Stimulated activated CD4-positive, alpha-beta T cell treated with anti-CD3 and anti-CD28 coated beads, Interleukin-12 subunit alpha, Interleukin-12 subunit beta, amount 100 ng/mL, for 4 hours (primary cell): ENCODE measurements around the gene PPFIA2.

Source experiments
- DNase-seq: peaks from one replicate; pipeline ENCODE4 v3.0.0-alpha.2; 2020

PPFIA2 gene

GRCh38 chr12:81333812-81334211 lies 425.3 kb downstream of the PPFIA2 start:
- no peak for DNase-seq

DNA sequence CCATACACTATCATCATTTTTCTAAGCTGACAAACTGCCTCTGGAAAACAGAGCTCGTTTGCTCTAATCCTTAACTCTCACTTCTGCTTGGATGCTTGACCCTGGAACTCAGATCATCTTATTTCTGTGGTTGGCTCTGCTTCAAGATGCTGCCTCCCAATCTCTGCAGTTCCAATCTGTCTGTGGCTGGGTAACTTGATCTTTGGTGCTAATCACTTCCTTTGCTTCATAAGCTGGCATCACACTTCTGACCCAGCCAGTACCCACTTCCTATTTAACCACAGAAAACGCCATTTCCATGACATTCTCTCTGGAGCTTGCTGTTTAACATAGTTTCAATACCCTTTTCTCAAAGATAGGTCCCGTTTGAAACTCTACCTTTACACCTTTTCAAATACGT lies 427.1 kb downstream of the PPFIA2 start:
- DNase-seq, result no peak

DNA sequence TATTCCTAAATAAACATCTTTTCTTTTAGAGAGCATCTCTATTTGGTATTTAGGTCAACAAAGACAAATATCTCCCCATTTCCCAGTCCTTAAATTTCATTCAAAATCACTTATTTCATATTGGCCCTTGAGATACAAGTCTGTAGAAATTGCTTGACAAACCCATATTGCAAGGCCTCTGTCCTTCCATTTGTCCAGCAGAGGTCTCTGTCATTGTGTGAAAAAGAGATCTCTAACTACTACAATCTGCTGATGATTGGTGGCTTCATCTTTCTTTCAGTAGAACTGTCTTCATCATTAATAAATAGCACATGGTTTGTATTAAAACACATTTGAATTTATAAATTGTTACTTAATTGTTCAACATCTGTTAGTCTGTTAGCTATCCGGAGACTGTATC lies 428.7 kb downstream of the PPFIA2 start:
- DNase-seq, result no peak

GRCh38 chr12:81329085-81329484 lies 430.1 kb downstream of the PPFIA2 start:
- no peak for DNase-seq

- no peak for DNase-seq
Measured at GRCh38 chr12:81327425-81327824, 431.7 kb downstream of the PPFIA2 start.

GRCh38 chr12:81325086-81325485 lies 434.1 kb downstream of the PPFIA2 start:
- no peak for DNase-seq

DNA sequence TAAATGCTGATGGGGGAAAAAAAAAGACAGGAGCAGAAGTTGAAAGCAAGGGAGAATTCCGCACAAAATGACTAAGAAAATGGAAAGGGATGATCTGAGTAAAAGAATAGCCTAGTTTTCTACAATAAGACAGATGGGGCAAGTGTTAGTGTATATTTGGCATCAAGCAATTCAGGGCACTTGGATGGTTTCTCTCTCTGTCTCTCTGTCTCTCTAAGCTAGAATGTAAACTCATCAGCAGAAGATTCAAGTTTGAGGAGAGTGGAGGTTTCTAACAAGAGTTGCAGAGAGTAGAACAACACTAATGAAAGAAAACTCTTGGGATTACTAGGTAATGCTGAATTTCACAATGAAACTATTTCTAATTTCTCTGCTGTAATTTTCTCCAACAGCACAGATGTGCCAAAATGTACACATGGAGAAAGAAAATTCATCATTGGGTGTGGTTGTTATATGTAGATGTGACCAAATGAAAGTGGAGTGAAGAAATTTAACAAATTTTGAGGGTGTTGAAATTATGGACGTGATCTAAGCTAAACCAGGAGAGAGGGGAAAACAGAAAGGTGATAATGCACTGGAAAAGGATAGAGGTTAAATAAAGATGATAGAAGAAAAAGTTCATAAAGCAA lies 444.1 kb downstream of the PPFIA2 start:
- DNase-seq, result no peak

DNA sequence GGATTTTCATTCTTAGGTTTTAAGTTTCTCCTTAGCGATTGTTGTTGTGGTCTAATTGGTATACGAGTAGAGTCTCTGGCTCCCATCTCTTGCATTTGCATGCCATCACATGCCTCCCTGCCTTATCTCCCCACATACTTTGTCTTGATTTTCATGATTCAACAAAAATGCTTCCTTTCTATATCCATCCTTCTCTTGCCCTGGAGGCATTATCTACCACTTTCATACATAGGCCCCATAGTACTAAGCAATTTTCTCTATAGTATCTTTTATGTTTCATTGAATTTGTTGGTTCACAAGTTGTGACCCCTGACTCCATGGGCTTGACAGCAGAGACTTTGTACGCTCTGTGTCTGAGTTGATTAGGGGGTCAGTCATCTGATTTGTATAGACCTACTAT lies 455.2 kb downstream of the PPFIA2 start:
- no peak for DNase-seq

GRCh38 chr12:81300454-81300853 lies 458.7 kb downstream of the PPFIA2 start:
- no peak for DNase-seq

DNA sequence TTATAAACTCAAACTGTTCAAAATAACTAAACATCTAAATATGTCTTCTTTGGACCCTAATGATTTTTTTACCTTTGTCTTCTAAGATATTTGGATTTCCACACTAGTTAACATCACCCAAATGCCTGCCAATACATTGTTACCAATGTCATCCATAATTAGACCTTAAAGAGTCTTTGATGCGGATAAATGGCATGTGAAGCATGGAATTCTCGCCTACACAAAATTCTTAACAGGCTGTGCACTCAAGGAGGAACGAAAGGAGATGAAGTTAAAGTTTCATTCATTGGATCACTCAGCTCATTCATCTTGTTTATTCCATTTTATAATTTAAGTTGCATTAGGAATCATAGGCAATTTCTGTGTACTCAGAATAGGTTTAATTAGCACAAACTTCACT lies 461.5 kb downstream of the PPFIA2 start:
- DNase-seq, result no peak

DNA sequence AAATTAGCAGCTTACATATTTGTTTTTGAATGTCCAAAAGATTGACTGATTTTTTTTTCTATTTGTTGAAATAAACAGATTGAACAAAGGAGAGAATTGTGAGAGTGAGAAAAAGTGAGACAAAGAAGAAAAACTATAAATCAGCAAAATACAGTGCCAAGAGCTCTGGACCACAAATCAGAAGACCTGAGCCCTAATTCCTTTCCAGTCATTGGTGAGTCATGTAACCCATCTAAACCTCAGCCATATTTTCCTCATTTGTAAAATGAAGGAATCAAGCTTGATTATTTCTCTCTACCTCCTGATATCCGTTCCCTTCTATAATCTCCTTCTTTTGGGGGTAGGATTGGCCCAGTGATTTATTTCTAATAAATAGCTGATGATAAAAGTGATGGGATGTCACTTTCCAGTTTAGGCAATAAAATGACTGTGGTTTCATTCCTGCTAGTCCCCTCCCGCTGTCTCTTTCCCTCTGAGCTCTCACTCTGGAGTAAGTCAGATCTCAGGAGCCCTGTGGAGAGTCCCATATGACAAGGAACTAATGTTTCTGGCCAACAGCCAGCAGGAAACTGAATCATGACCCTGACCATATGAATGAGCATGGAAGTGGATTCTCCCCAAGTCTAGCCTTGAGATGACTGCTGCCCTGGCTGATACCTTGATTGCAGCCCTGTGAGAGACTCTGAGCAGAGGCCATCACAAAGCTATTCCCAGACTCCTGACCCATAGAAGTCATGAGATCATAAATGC lies 462.4 kb downstream of the PPFIA2 start:
- no peak for DNase-seq

- no peak for DNase-seq
Measured at GRCh38 chr12:81295251-81295650, 463.9 kb downstream of the PPFIA2 start.

- no peak for DNase-seq
Measured at GRCh38 chr12:81294325-81295190, 464.6 kb downstream of the PPFIA2 start.

DNA sequence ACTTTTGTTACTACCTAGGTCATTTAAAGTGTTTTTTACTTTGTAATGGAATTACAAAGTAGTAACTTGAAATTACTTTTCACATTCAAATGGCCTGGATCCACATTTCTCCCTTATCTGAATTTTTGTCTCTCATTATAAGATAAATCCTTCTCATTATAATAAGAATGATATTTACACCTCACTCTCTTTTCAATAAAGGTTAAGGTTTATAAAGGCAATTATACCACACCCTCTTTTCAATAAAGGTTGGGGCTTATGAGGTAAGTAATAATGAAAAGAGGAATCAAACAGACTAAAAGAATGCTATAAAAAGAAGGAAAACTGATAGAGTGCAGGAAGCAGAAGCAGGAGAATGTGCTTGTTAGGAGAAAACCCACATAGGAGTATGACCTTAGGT lies 470.5 kb downstream of the PPFIA2 start:
- DNase-seq, result no peak

GRCh38 chr12:81284137-81284536 lies 475.0 kb downstream of the PPFIA2 start:
- DNase-seq, result no peak

DNA sequence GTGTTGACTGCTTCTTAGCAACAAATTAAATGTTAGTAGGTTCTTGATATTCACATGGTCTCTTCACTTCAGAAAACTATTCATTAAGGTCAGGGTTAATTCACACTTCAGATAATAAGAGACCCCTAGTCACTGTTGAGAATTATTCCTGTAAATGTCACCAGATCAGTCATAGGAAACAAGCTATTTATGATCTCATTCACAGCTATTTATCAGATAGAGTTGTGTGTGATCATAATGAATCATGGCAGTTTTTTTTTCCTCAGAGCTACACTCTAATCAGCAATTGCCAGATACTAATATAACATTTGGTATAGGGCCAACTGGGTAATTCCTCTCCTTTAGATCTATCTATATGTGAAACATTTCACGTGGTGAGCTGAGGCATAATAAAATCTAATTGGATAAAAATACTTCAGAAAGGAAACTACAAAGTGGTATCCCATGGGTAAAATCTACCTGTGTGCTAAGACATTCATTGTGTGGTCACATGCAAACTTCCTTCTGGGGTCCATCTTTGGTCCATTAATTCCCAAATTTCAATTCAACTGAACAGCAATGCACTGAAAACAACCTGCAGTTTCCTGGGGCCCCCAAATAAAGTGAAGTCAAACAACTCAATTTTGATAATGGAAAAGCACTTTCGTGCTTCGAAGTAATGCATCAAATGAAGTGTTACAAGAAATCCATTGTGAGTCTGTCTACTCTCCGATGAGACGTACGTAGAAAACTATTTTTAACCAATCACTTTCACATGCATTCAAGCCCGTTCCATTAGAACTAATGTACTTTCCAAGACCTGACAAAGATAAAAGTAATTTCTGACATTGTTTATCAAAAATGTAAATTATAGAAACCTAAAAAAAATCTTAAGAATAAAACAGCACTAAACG lies 484.3 kb downstream of the PPFIA2 start:
- DNase-seq, result no peak

GRCh38 chr12:81270385-81270784 lies 488.8 kb downstream of the PPFIA2 start:
- no peak for DNase-seq

DNA sequence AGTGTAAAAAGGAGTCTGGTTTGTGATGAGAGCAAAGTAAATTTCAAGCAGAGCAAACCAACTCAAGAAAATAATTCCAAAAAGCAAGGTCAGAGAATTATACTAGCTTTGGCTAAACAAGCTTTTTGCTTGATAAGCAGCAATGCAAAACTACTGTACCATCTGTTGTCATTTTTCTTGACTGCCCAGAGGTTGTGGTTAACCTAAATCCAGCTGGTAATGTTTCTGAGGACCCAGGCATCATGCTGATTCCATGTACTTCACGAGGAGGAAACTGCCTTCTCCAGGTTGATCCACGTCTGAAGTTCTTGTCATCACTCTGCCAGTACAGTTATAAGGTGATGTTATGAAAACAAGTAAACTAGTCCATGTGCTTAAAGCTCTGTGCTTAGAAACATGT lies 496.1 kb downstream of the PPFIA2 start:
- no peak for DNase-seq

- DNase-seq, result no peak
Measured at GRCh38 chr12:81261508-81262207, 497.5 kb downstream of the PPFIA2 start.

GRCh38 chr12:81259360-81259759 lies 499.8 kb downstream of the PPFIA2 start:
- no peak for DNase-seq

GRCh38 chr12:81257947-81258551 lies 501.1 kb downstream of the PPFIA2 start:
- DNase-seq, result no peak

- no peak for DNase-seq
Measured at GRCh38 chr12:81255947-81256346, 503.2 kb downstream of the PPFIA2 start.
